HG02623 (cell line): ENCODE data around the gene UBE2D4.
"Not testable (repeated sequence)": the region's sequence is repeated elsewhere in the genome, so short reads cannot be mapped to it uniquely, and the experiment has no call there.

Source experiments
- ATAC-seq: cut with Tn5 transposase; IDR thresholded peaks from one replicate; pipeline ENCODE4 v1.9.1; 2021; ENCODE audit warnings: moderate library complexity; ENCODE audit not compliant: unreplicated experiment

The UBE2D4 gene

DNA sequence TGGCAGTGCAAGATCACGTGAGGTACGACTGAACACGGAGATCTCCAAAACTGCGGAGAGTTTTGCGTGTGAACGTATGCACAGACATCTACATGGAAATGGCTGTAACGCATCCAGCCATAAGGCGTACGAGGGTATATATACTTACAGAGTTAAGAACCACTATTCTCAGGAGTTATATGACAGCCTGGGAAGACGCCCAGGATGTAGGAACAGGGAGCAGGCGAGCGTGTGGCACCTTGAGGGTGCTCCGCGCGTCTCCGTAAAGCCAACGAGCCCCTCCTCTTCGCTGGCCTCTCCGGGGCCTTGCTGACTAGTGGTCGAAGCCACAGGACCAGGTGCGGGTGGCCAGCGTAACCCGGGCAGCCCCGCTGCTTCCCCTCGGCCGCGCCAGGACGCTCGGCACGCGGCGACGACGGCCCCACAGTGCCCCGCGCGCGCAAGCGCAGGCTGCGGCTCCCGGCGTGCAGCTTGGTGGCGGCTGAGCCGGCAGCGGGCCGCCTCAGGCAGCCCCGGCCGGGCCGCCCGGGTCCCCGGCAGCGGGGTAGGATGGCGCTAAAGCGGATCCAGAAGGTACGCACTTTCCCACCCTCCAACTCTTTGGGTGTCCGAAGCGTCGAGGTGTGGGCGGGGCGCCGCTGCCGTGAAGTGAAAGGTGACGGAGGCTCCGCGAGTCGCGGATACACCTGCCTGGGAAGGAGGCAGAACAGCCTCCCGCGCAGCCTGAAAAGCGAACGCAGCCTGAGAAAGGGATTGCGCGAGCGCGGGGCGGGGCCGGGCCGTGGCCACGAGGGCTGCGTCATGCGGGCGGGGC, at the start of gene UBE2D4:
Gene UBE2D4 (plus strand): TSS at position 453 of the 814 bp plus-strand sequence. CDS start 97 bp downstream, at position 550.
- peak; percentile 90 for ATAC-seq

DNA sequence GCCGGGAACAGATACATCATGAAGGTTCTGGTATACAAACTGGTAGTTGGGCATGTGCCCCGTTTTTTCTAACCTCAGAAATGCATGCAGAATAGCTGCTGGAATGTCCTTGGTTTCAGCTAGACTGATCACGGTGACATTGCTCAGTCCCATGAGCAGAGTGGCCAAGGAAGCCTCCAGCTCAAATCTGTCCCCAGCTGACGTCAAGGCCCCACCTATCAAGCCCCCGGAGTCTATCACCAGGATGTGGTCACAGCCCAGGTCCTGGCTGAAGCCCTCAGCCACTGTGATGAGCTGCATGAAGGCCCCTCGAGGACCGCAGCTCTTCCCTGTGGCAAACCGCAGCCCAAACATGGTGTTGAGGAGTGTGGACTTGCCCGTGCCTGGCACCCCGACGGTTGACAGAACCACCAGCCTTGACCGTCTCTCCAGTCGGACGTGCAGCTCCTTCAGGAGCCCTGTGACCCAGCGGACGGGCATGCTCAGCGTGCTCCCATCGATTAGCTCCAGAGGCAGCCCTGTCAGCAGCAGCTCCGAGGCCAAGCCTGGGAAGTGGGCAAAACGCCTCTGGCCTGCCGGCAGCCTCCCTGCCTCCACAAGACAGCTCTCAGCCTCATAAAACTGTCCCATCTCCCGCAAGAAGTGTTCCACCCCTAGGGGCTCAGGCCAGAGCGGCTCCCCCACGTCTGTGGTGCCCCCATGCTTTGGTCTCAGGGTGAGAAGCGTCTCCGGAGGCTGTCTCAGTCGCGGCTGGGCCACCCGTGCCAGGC, 49.1 kb upstream of the UBE2D4 start:
- no peak for ATAC-seq

- ATAC-seq, result no peak
Observed at GRCh38 chr7:43877968-43878864, 48.0 kb upstream of the UBE2D4 start.

DNA sequence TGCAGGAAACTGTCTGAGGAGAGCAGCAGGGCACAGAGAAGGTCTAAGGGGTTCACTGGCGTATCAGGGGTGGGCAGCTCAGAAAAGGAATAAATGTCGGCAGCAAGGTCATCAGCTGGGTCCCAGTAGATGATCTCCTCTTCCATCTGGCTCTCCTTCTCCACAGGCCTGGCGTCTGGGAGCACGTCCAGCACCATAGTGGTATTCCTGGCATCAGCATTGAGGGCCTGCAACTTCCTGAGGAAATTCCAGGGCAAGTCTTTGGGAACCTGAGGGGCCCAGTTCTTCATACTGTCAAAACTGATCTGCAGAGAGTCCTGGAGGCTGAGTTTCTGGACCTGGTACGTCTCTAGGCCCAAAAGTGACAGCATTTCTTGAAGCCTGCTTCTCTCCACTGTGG, 47.4 kb upstream of the UBE2D4 start:
- no peak for ATAC-seq

DNA sequence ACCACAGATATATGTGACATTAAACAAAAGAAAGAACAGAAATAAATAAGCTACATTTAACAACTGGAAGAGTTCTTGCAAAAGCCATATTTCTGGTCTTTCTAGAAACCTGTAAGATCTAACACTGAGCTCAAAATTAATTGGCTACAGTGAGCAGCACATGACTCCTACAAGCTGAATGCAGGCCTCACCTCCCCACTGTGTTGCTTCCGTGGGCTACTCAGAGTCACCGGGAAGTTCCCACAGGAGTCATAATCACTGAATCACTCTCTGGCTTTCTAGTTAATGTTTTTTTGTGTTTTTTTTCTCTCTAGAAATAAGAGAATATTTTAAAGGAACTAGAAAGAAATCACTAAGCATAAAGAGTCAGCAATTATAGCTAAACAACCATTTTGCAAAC, 46.8 kb upstream of the UBE2D4 start:
- ATAC-seq, result no peak

DNA sequence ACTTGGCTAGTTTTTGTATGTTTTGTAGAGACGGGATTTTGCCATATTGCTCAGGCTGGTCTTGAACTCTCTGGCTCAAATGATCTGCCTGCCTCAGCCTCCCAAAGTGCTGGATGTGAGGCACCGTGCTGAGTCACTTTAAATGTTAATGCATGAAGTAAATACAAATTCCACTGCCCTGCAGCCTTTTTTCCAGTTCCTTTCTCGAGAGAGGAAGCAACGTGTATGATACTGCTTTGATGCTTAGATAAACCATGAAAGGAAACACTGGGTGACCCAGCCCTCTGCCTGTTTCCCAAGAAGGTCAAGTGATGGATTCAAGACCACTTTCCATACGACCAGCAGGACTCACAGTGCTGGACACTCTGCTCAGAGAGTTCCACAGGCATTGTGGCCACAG, 45.6 kb upstream of the UBE2D4 start:
- ATAC-seq, result no peak

GRCh38 chr7:43884209-43884608, 42.0 kb upstream of the UBE2D4 start:
- no peak for ATAC-seq

- ATAC-seq, result no peak
Observed at GRCh38 chr7:43884617-43885016, 41.6 kb upstream of the UBE2D4 start.

DNA sequence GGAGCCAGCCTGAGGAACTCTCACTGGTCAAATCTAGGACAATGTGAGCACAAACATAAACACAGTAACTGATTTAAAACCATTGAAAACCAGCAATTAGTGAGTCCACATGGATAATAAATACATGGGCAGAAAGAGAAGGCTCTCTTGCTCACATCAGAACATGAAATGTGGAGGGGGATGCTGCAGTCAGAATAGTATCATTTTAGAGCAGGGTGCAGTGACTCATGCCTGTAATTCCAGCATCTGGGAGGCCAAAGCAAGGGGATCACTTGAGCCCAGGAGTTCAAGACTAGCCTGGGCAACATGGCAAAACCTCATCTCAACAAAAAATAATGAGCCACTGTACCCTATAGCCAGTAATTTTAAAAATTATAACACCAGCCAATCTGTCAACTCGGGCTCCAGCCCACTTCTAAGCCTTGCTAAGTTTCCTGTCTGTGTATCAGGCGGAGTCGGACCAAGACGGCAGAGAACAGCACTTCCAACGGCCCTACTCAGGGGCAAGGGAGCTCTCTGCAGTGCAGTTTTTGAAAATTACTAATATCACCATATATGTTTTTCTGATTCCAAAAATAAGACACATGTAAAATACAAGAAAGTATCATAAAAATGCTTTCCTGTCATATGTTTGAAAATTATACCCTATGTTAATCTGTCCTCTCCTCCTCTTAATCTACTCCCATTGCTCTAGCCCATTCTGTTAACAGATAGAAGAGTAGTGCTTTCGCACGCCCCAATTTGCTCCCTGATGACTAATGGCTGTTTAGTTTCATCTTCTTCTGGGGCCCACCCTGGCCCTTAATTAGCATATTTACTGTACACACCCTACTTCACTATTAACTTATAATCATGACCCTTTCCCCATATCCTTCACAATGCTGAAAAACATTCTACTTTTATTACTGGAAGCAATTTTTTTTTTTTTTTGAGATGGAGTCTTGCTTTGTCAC, 37.0 kb upstream of the UBE2D4 start:
- no peak for ATAC-seq

GRCh38 chr7:43890468-43890867, 35.8 kb upstream of the UBE2D4 start:
- ATAC-seq, result no peak

GRCh38 chr7:43891069-43891955, 34.9 kb upstream of the UBE2D4 start:
- no peak for ATAC-seq

GRCh38 chr7:43895847-43896415, 30.3 kb upstream of the UBE2D4 start:
- no peak for ATAC-seq

GRCh38 chr7:43898571-43898970, 27.7 kb upstream of the UBE2D4 start:
- not testable (repeated sequence) for ATAC-seq

GRCh38 chr7:43902542-43903054, 23.6 kb upstream of the UBE2D4 start:
- ATAC-seq, result no peak

DNA sequence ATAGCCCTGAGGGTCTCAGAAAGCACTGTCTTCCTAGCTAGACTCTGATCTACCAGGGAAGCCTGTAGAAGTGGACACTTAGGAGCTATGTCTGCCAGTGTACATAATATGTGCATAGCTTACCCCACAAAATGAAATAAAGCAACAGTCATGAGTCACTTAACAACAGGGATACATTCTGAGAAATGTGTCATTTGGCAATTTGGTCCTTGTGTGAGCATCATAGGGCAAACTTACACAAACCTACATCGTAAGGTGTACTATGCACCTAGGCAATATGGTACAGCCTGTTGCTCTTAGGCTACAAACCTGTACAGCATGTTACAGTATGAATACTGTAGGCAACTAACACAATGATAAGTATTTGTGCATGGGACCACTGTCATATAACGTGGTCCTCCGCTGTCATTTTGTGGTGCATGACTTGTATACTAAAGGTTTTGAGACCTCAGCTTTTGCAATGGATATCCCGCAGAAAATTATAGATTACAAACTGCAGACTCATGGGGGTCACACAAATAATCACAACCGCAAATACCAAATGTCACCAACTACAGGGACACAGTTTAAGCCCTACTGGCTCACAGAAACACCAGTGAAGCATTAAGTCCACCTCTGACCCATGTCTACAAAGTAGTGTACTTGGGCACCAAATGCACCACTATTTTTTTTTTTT, 21.6 kb upstream of the UBE2D4 start:
- ATAC-seq, result no peak

DNA sequence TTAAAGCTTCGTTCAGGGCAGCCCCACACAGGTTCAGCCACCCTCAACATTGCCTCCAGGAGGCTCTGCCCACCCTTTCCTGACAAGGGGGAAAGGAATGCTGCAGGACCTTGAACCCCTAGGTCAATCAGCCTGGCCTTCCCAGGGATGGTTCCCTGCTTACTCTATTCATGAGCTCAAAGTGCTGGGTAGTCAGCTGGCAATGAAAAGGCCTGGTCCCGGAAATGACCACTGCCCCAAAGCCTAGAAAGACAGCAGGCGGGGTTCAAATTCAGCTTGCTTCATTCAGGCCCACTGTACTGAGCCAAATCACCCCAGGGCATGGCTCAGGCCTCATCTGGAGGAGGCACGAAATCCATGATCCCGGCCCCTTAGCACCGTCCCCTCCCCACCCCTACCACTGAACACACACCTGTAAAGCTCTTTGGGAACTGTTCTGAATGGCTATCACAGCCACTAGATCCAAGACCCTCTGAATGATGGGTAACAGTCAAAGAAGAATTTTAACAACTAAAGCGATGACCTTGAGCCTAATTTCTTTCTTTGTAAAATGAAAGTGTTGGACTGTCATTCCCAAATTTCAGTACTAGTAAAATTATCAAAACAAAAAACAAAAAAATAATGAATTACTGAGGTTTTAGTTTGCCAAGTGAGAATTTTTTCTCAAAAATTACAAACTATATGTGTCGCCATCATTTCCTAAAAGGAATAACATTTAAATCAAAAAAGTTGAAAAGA, 20.9 kb upstream of the UBE2D4 start:
- ATAC-seq, result no peak

- peak; percentile 31 for ATAC-seq
Observed at GRCh38 chr7:43905956-43906330, 20.3 kb upstream of the UBE2D4 start.
